NCI-H2171 treated with DMSO at 0.1 percent for 48 hours (cell line): ENCODE measurements around the gene PLA2G4B.
A peak's percentile ranks its signal among the peaks of the same experiment; 100 is the strongest.
"Not testable (repeated sequence)": the region's sequence is repeated elsewhere in the genome, so short reads cannot be mapped to it uniquely, and the experiment has no call there.

ENCODE experiments used
- DNase-seq: peaks from one replicate; lab custom pipeline; 2025; lab: John Stamatoyannopoulos, UW

Gene PLA2G4B

GRCh38 chr15:41827880-41828806 is 10.5 kb upstream of the PLA2G4B start, which contains the start of gene JMJD7:
TSS of gene JMJD7 (plus strand) at chr15:41828092. CDS start at chr15:41828125, 33 bp downstream.
- peak; percentile 80 for DNase-seq

GRCh38 chr15:41828807-41829141 is 9.9 kb upstream of the PLA2G4B start:
- DNase-seq = no peak

- DNase-seq = no peak
Observed at GRCh38 chr15:41829959-41830646, 8.5 kb upstream of the PLA2G4B start.

DNA sequence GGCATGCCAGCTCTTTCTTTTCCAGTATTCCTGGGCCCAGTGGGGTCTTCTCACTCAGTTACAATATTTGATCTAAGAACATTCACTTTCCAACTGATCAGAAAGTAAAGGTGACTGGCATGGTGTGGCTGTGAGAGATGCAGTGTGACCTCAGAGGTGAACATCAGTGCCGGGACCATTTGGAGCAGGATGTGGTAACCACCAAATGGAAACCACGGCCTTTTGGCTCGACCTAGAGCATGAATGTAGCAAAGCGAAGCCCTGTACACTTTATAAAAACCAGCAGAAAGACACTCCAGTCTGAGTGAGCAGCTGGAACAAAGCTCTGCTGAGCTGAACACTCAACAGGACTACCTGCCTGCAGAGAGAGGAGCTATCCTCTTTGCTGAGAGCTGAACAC is 7.4 kb upstream of the PLA2G4B start:
- DNase-seq = not testable (repeated sequence)

GRCh38 chr15:41832208-41832607 is 6.4 kb upstream of the PLA2G4B start:
- DNase-seq = no peak

GRCh38 chr15:41832875-41833274 is 5.8 kb upstream of the PLA2G4B start:
- DNase-seq = peak; percentile 56

- no peak for DNase-seq
Observed at GRCh38 chr15:41834096-41834495, 4.6 kb upstream of the PLA2G4B start.

DNA sequence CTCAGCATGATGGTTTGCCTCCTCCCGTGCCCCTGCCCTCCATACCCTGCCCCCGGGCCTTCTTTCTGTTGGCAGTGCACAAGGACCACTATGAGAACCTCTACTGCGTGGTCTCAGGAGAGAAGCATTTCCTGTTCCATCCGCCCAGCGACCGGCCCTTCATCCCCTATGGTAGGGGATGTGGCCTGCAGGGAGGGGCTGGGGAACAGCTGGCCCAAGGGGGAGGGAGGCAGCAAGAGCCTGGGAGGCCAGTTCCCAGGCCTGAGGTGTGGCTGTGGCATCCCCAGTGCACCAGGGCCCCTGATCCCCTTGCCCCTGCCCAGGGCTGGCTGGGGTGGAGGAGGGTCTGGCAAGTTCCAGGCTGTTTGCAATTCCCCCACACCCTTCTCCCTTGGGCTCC is 2.6 kb upstream of the PLA2G4B start:
- DNase-seq = no peak

DNA sequence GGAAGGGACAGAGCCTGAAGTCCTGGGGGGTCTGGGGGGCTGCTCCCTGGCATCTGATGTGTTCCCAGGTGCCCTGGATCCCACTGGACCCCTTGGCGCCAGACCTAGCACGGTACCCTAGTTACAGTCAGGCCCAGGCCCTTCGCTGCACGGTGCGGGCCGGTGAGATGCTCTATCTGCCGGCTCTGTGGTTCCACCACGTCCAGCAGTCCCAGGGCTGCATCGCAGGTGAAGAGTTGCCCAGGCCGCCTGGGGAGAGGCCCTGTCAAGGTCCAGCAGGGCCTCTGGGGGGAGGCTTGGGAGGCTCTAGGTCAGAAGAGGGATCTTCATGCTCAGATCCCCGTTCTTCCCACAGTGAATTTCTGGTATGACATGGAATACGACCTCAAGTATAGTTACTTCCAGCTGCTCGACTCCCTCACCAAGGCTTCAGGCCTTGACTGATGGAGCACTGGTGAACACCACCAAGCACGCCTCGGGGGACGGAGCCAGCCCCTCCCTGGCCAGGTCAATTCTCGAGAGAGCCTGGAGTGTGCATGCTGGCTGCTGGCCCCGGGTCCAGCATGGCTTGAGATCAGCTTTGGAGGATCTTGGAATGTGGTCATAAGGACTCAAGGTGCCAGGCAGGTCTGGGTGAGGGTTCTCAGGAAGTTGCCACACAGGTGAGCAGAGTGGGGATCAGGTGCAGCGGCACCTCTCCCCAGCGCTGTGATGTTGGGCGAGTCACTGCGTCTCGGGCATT is 1.8 kb upstream of the PLA2G4B start:
- DNase-seq = no peak

DNA sequence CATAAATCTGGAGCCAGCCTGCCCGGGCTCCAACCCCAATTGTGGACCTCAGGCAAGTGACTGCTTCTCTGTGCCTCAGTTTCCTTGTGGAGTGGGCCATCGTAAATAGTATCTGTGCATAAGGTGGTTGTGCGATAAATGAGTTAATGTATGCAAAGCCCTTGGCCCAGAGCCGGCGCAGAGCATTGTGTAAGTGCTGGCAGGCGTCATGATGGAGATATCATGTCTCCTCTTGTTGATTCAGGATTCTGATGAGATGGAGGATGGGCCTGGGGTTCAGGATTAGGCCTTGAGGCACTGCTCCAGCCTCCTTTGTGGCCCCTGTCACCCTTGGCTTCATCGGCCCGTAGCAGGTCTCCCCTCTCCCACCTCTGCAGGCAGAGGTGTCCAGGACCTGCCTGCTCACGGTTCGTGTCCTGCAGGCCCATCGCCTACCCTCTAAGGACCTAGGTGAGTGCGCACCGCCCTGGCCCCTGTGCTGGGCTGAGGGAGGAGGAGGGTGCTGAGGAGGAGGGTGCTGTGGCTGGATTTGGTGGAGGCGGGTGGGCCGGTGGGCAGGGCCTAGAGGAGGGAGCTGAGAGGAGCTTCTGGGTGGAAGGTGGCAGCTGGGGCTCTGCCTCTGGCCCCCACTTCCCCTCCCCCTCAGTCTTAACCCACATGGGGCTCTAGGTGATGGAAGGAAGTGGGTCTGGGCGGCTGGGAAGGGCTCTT is 1.3 kb downstream of the PLA2G4B start:
- DNase-seq = no peak

GRCh38 chr15:41840673-41841072 is 2.0 kb downstream of the PLA2G4B start:
- no peak for DNase-seq

- no peak for DNase-seq
Observed at GRCh38 chr15:41841131-41841530, 2.5 kb downstream of the PLA2G4B start.

- no peak for DNase-seq
Observed at GRCh38 chr15:41842229-41842628, 3.6 kb downstream of the PLA2G4B start.

DNA sequence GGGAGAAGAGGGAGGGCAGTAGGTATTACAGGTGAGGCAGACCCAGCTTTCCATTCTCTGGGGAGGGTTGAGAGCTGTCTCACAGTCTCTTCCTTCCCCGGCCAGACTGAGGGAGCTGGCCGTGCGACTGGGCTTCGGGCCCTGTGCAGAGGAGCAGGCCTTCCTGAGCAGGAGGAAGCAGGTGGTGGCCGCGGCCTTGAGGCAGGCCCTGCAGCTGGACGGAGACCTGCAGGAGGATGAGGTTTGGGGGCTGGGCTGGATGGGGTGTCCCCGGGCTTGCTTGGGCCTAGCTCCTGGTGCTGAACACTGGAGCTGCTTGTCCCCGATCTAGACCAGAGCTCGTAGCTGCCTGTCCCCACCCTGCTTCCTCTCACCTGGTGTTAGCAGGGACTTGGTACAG is 4.9 kb downstream of the PLA2G4B start:
- no peak for DNase-seq

DNA sequence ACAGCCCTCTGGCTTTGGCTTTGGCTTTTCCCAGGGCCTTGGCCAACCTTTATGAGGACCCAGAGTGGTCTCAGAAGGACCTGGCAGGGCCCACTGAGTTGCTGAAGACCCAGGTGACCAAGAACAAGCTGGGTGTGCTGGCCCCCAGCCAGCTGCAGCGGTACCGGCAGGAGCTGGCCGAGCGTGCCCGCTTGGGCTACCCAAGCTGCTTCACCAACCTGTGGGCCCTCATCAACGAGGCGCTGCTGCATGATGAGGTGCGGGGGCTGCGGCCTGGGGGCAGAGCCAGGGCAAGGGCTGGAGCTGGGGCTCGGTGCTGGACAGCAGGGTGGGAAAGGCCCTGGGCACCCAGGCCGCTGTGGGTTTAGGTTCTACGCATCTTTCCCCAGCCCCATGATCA is 6.2 kb downstream of the PLA2G4B start:
- DNase-seq = no peak

GRCh38 chr15:41847206-41847605 is 8.6 kb downstream of the PLA2G4B start:
- DNase-seq = no peak

DNA sequence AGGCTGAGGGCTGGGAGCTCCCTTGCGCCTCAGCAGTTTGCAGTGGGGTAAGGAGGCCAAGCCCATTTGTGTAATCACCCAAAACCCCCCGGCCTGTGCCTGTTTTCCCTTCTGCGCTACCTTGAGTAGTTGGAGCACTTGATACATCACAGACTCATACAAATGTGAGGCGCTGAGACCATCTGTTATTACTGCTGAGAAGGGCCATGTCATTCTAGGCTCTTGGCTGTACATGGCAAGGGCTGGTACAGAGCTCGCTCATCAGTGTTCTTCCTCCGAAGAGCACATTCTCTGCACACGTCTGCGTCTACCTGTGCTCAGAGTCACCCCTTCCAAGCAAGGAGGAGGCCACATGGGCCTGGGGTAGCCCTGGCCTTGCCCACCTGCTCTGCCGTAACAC is 9.3 kb downstream of the PLA2G4B start:
- peak; percentile 9 for DNase-seq

DNA sequence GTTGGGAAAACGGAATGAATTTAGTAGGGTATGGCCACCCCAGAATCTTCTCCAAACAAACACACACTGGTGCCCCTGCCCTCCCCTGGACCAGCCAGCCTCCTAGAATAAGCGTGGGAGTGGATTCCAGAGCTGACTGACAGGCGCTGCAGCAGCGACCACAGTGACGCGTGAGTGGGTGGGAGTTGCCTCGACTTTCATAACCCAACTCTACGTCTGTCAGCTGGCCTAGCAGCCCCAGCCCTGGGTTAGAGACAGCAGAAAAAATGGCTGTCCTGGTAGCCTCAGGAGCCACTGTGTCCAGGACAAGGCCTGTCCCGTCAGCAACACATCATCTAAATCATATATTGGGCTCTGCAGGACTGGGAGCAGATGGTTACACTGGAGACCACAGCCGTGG is 10.0 kb downstream of the PLA2G4B start:
- no peak for DNase-seq

- DNase-seq = no peak
Observed at GRCh38 chr15:41849204-41849603, 10.6 kb downstream of the PLA2G4B start.

DNA sequence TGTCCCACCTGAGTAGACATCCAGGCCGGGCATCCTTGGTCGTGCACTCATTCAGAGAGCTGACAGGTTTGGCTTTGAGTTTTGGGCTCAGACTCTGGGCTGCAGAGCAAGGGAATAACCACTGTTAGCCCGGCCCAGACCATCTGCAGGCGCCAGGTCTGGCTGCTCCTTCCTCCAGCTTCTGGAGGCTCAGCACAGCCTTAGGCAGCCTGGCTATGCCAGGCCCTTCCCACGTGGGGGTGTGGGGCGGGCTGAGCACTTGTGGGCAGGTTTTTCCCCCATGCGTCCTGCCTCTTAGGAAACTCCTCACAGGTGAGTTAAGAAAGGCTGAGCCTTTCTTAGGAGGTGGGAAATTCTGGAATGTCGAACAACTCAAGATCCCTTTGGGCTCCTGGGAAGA is 11.2 kb downstream of the PLA2G4B start:
- no peak for DNase-seq

GRCh38 chr15:41850482-41851166 is 12.0 kb downstream of the PLA2G4B start:
- no peak for DNase-seq
